ENCODE data around the gene ZNF638.

ZNF638 gene

GRCh38 chr2:71466301-71467179 lies 135.0 kb downstream of the ZNF638 start:
- DNase-seq, result no peak
- no peaks in the 10 kb centered on the region for H3K27me3 ChIP-seq
- intact Hi-C loops (cut with DNase I; ENCODE audit: low total_unique reads), result no loop called here

GRCh38 chr2:71467180-71467815 lies 135.7 kb downstream of the ZNF638 start:
- peak overlapping the region in 1 of 2 donors; percentile 24 for H3K27ac ChIP-seq
- DNase-seq, result no peak
- no peaks in the 10 kb centered on the region for H3K9me3 ChIP-seq
- TF ChIP-seq CTCF (IDR thresholded peaks at IDR 0.05), result no peak
- peak overlapping the region; percentile 69 to 72 for H3K4me3 ChIP-seq
- intact Hi-C loops (cut with DNase I; ENCODE audit: low total_unique reads), result no loop called here
- no peaks in the 10 kb centered on the region for H3K27me3 ChIP-seq
- H3K36me3 ChIP-seq, result no peaks in the 10 kb centered on the region
- peaks cover 0 to 27% (median 10%) of the 10 kb centered on the region in 4 donors for H3K4me1 ChIP-seq

More at GRCh38 chr2:71466301-71467179, 135.0 kb downstream of the ZNF638 start:
- Histone ChIP-seq H3K27ac (peak overlapping the region; percentile 24 to 50), H3K4me3 (peak overlapping the region; percentile 69 to 72), H3K9me3 (no peaks in the 10 kb centered on the region), H3K36me3 (no peaks in the 10 kb centered on the region), H3K4me1 (peaks cover 0 to 27% (median 10%) of the 10 kb centered on the region in 4 donors)
- no peak for TF ChIP-seq CTCF (IDR thresholded peaks at IDR 0.05)

- Histone ChIP-seq H3K27me3 (no peaks in the 10 kb centered on the region), H3K9me3 (no peaks in the 10 kb centered on the region), H3K36me3 (no peaks in the 10 kb centered on the region), H3K4me3 (no peak overlapping the region), H3K4me1 (peaks cover 0 to 27% (median 10%) of the 10 kb centered on the region in 4 donors), H3K27ac (no peak overlapping the region)
- TF ChIP-seq CTCF (IDR thresholded peaks at IDR 0.05), result no peak
- DNase-seq, result no peak
- intact Hi-C loops (cut with DNase I; ENCODE audit: low total_unique reads), result no loop called here
These were observed 136.9 kb downstream of the ZNF638 start for GRCh38 chr2:71468279-71469015.

GRCh38 chr2:71469403-71470398 lies 138.1 kb downstream of the ZNF638 start:
- TF ChIP-seq CTCF (IDR thresholded peaks at IDR 0.05), result no peak
- no peak for DNase-seq
- intact Hi-C loops (cut with DNase I; ENCODE audit: low total_unique reads), result no loop called here
- no peaks in the 10 kb centered on the region for H3K27me3 ChIP-seq
- no peak overlapping the region for H3K27ac ChIP-seq
- H3K4me1 ChIP-seq, result peaks cover 0 to 27% (median 10%) of the 10 kb centered on the region in 4 donors
- no peaks in the 10 kb centered on the region for H3K36me3 ChIP-seq
- no peak overlapping the region for H3K4me3 ChIP-seq
- no peaks in the 10 kb centered on the region for H3K9me3 ChIP-seq
